HL-60 (cell line): ENCODE data around the gene MYH14.

Experiments used
- DNase-seq, 2 experiments: peaks; one replicate each; pipeline ENCODE4 v3.0.0-alpha.2; 2010 to 2020; ENCODE audit warnings: low read depth in 1 of 2, low spot score in 1 of 2
- H3K27ac ChIP-seq: fragments of 250-450 bp; sonication (Bioruptor Pico); replicated peaks from 2 replicates; pipeline ENCODE4 v1.5.1; 2020; ENCODE audit warnings: mild to moderate bottlenecking, moderate library complexity
- H3K27me3 ChIP-seq: fragments of 250-450 bp; sonication (Bioruptor Pico); 2 replicates; pipeline ENCODE4 v1.5.1; 2021; ENCODE audit warnings: mild to moderate bottlenecking, moderate library complexity; ENCODE audit not compliant: insufficient read depth, poor library complexity, severe bottlenecking
- H3K4me3 ChIP-seq: replicated peaks from 2 replicates; pipeline ENCODE4 v1.5.1; 2011; ENCODE audit warnings: mild to moderate bottlenecking, control low read depth, low read length; ENCODE audit not compliant: insufficient read depth
- CTCF ChIP-seq: IDR thresholded peaks from one replicate; pipeline ENCODE4 v1.5.1; 2011; ENCODE audit warnings: low read length, control low read depth, inconsistent platforms; ENCODE audit not compliant: insufficient read depth
- GABPA ChIP-seq: IDR thresholded peaks from 2 replicates; pipeline ENCODE4 v1.6.1; 2012; ENCODE audit warnings: low read depth
- POLR2AphosphoS5 ChIP-seq: IDR thresholded peaks from 2 replicates; pipeline ENCODE4 v1.6.1; 2012; ENCODE audit warnings: low read depth
- REST ChIP-seq: IDR thresholded peaks from 2 replicates; pipeline ENCODE4 v1.6.1; 2012; ENCODE audit warnings: low read depth; ENCODE audit not compliant: insufficient replicate concordance
- SPI1 ChIP-seq: IDR thresholded peaks from 2 replicates; pipeline ENCODE4 v1.6.1; 2012; ENCODE audit warnings: low read depth, mild to moderate bottlenecking, borderline replicate concordance

MYH14 gene

GRCh38 chr19:50322931-50323781, 119.7 kb downstream of the MYH14 start:
- DNase-seq = no peak
- H3K27me3 ChIP-seq = peaks cover 18% of the 10 kb centered on the region
- TF ChIP-seq REST = no peak
- TF ChIP-seq POLR2AphosphoS5 = no peak
- TF ChIP-seq GABPA = no peak
- TF ChIP-seq CTCF = no peak
- no peak for TF ChIP-seq SPI1
- H3K27ac ChIP-seq = no peak overlapping the region
- H3K4me3 ChIP-seq = no peak overlapping the region

GRCh38 chr19:50323782-50324133, 120.3 kb downstream of the MYH14 start:
- Histone ChIP-seq H3K4me3 (no peak overlapping the region), H3K27ac (no peak overlapping the region)
- DNase-seq = no peak

More at GRCh38 chr19:50323782-50324133, 120.3 kb downstream of the MYH14 start:
- H3K27me3 ChIP-seq = peaks cover 21% of the 10 kb centered on the region
- no peak for TF ChIP-seq CTCF
- TF ChIP-seq REST = no peak
- TF ChIP-seq GABPA = no peak
- TF ChIP-seq SPI1 = no peak
- no peak for TF ChIP-seq POLR2AphosphoS5
